ENCODE measurements around the gene PDE4B.

The PDE4B gene

GRCh38 chr1:66207484-66207883 lies 414.8 kb downstream of the PDE4B start:
- no peak for DNase-seq

DNA sequence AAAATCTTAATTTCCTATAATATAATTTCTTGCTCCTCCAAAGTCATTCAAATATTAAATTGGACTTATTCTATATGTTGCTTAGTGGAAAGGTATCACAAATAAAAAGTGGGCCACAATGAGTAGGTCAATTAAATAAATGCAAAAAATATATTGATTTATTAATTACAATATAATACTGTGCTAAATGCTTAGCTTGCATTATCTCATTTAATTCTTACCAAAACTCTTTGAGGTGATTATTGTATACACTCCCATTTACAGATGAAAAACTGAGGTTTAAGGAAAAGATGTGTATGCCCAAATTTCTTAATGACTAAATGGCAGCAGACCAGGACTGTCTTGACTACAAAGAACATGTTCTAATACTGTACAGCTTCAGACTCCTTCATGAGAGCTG lies 415.9 kb downstream of the PDE4B start:
- DNase-seq, result no peak

DNA sequence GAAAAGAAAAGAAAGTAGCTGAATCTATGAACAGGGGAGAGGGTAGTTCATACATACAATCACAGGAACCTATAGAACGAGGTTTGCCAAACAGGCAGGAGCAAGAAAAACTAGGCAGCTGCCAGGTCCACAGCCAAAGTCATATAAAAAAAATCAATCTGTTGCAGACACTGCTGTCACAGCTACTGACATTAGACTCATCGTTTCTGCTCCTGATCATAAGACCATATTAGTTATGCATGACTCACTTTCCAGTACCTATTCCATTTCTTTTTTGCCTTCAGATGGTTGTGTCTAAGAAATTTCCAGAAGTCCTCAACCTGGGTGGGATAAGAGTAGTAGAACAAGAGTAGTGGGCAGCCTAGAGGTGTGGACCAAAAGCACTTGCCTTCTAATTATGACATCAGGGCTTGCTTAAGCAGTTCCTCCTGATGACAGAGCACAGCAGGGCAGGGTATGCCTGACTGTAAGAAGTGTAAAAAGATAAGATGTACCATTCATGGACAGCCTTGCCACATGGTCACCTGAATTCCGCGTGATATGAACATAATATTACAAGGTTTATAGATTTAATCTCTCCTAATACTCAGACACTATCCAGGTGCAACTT lies 418.0 kb downstream of the PDE4B start:
- no peak for DNase-seq

GRCh38 chr1:66211521-66211920 lies 418.8 kb downstream of the PDE4B start:
- no peak for DNase-seq

DNA sequence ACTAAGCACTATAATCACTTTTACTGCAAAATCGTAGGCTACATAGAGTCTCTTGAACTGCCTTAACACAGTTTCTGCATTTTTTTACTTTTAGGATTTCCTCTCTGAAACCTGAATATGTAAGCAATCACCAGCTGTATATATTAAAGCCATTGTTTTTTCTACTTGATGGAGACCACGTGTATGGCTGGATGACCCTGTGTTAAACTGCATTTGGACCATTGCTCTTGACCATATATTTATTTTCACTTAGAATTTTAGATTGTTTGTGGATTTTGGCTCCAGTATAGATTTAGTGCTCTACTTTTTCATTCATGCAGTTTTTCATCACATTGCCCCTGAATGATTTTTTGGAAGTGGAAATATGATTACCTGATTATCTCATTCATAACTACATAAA lies 420.8 kb downstream of the PDE4B start:
- no peak for DNase-seq

DNA sequence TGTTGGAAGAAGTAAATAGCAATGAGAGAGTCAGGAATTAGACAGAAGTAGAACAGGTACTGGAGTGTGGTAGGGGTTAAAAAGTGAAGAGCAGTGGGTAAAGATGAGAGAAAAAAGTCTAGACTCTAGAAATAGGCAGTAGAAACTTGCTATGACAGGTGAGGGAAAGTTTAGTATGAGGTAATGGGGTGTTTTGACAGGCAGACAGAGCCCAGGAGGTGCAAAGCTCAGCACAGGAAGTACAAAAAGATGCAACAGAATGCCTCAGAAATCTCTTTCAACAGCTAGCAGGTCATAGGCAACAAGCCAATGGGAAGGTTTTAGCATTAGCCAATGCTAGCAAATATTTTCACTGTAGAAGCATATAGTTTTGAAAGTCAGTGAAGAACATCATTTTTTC lies 422.2 kb downstream of the PDE4B start:
- DNase-seq, result peak in 2 of 5 donors; percentile 3 to 66

DNA sequence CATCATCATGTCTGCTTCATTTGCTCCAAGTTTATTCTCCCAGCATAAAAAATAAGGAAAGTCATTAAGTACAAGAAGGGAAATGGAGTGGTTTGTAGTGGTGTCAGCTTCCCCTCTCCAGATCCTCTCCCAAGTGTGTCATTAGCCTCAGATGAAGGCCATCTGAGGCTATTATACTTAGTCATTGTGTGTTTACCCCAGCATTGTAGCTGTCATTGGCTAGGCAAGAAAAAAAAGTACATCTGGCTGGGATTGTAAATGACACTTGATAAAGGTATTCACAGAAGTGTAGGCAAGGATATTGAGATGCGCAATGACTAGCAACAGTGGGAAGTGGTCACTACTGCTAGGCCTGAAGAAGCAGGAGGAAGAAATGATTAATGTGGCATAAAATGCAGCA lies 424.3 kb downstream of the PDE4B start:
- no peak for DNase-seq

- no peak for DNase-seq
These were observed 424.9 kb downstream of the PDE4B start for GRCh38 chr1:66217561-66217960.

- no peak for DNase-seq
These were observed 427.8 kb downstream of the PDE4B start for GRCh38 chr1:66220477-66220876.

DNA sequence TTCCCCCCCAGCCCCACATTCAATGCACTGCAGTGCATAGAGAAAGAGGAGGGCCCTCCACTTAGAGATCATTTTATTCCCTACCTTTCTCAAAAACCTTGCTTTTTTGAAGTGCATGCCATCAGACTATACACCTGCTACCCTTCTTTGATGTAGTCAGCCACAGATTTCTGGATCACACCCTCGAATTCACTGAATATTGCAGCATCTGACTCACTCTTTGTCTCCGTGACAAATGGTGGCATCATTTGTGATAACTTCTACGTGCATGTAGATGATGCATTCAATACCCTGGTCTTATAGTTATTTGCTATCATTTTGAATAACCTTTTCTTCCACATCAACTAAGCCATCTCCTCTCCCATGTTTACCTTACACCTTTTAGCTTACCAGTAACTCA lies 431.0 kb downstream of the PDE4B start:
- no peak for DNase-seq

- no peak for DNase-seq
These were observed 434.3 kb downstream of the PDE4B start for GRCh38 chr1:66226985-66227384.

GRCh38 chr1:66227966-66228365 lies 435.3 kb downstream of the PDE4B start:
- DNase-seq, result no peak

- DNase-seq, result peak in 1 of 5 donors; percentile 65
These were observed 438.5 kb downstream of the PDE4B start for GRCh38 chr1:66231217-66231616.

GRCh38 chr1:66231681-66232463 lies 439.2 kb downstream of the PDE4B start:
- no peak for DNase-seq

DNA sequence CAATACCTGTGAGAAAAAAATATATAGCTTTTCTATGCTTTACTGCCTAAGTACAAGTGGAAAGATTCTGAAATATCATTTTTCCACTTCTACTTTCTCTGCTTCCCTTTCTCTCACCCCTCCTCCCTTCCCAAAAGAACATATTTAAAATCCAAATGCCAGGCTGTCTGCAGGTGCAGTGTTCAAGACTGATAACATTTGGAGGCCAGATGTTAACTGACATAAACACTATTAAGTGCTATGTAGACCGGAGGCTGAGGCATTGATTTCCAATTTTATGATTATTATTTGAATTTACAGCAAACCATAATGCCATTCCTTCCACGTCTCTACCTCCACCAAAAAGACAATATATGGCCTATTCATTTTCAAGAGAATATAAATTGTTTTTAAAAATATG lies 444.3 kb downstream of the PDE4B start:
- no peak for DNase-seq

DNA sequence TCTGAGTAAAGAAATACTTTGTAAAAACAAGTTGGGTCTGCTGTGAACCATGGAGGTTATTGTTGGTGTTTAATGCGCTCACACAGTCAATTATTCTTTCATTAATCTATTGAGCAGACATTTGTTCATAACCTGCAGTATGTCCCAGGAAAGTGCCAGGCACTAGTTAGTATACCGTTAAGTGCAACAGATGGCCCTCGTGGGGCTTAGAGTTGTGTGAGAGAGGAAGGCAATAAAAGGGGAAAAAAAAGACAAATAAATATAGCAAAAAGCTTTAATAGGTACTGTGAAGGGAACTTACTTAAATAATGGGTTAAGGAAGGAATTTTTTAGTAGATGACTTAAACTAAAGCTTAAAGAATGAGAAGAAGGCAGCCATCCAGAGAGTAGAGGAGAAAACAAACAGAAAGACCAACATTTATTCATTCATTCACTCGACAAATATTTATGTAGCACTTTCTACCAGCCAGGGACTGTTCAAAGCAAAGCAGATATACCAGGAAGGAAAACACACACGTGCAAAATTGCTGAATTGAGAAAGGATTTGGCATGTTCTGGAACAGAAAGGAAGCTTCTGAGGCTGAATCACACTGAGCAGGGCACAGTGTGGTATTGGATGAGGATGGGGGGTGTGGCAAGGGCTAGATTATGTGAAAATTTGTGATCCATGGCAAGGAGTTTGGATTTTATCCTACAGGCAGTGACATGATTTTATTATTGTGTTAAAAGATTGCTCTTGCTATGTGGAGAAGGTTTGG lies 445.2 kb downstream of the PDE4B start:
- DNase-seq, result no peak

GRCh38 chr1:66239834-66240233 lies 447.1 kb downstream of the PDE4B start:
- no peak for DNase-seq

GRCh38 chr1:66240491-66241484 lies 448.1 kb downstream of the PDE4B start:
- no peak for DNase-seq

GRCh38 chr1:66242646-66243547 lies 450.2 kb downstream of the PDE4B start:
- DNase-seq, result peak; percentile 43 to 84 (median 62)

DNA sequence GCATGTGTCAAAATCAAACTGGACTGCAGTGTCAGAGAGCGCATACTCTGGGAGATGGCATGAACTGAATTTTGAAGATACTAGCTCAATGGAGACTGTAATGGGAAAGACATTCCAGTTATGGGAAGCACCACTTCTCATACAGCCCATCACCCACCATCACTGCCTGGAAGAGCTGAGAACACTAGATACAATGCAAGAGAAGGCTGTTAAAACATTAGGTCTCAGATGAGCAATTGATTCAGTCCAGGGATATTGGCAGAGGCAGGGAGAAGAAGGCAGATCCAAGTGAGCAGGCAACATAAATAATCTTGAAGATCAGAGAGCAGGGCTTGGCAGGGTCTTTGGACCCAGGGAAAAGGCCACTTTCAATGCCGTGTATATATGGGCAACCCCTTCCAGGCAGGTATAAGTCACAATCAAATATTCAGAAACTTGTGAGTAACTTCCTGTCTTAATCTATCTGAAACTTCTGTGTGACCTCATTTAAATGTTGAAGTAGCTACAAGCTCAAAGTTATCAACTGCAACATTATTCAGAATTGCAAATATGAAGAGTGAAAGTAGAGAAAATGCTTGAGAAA lies 450.9 kb downstream of the PDE4B start:
- peak in 1 of 5 donors; percentile 74 for DNase-seq

DNA sequence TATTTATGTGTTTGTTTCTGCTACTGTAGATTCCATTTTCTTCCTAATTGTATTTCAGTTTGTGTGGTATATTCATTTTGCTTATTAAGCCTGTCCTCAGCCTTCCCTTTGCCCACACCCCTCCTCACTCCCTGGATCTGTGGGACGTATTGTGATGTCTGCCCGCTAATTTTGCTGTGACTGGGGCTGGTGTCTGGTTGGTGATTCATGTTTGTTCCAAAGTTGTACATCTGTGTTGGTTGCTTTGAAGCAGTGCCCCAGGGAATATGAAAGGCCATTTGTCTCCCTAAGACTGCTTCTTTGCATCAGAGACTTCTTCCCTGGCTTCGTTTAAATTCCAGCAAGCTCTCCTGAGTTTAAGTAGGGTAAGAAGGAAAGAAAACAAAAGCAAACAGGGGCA lies 451.7 kb downstream of the PDE4B start:
- DNase-seq, result no peak

Data from T-helper 1 cell (primary cell).